HepG2 (cell line): ENCODE measurements around the gene TMEM47.

Experiments
- ELF4 ChIP-seq: sonication (generic); formaldehyde crosslinking; IDR thresholded peaks from 2 replicates; pipeline ENCODE4 v1.5.0; 2020; ENCODE audit warnings: missing genetic modification reagents, mild to moderate bottlenecking, moderate library complexity, borderline replicate concordance
- HNRNPLL ChIP-seq: fragments of 200-400 bp; formaldehyde crosslinking; IDR thresholded peaks from 2 replicates; pipeline ENCODE4 v1.6.1; 2017; ENCODE audit warnings: mild to moderate bottlenecking, low read depth, low read length; ENCODE audit not compliant: poor library complexity, severe bottlenecking
- IRF1 ChIP-seq: sonication (generic); formaldehyde crosslinking; IDR thresholded peaks from 2 replicates; pipeline ENCODE4 v1.4.0; 2020; ENCODE audit warnings: low read depth, mild to moderate bottlenecking, missing genetic modification reagents
- MXI1 ChIP-seq: IDR thresholded peaks from 3 replicates; pipeline ENCODE4 v1.6.1; 2012; ENCODE audit warnings: low read depth, low read length, inconsistent platforms, borderline replicate concordance
- PAF1 ChIP-seq: IDR thresholded peaks from 2 replicates; pipeline ENCODE4 v1.6.1; 2016; ENCODE audit warnings: missing genetic modification reagents, missing compliant biosample characterization
- PRPF4 ChIP-seq: fragments of 200-400 bp; formaldehyde crosslinking; IDR thresholded peaks from 2 replicates; pipeline ENCODE4 v1.6.1; 2016; ENCODE audit warnings: low read length, low read depth; ENCODE audit not compliant: poor library complexity, severe bottlenecking
- SIN3A ChIP-seq: IDR thresholded peaks from 2 replicates; pipeline ENCODE4 v1.6.1; 2011; ENCODE audit warnings: low read depth, mild to moderate bottlenecking, control low read depth, low read length, borderline replicate concordance
- SP1 ChIP-seq, 2 experiments: fragments of 450-650 bp in 1 of 2; sonication (generic) in 1 of 2; formaldehyde crosslinking in 1 of 2; IDR thresholded peaks; 2 replicates each; pipeline versions ENCODE4 v1.4.0 to v1.6.1; 2016 to 2020; ENCODE audit warnings: missing genetic modification reagents in 1 of 2
- TAF15 ChIP-seq: fragments of 200-400 bp; formaldehyde crosslinking; IDR thresholded peaks from one replicate; pipeline ENCODE4 v1.6.1; 2018; ENCODE audit warnings: mild to moderate bottlenecking, low read depth, low read length; ENCODE audit not compliant: poor library complexity, severe bottlenecking
- ZBTB43 ChIP-seq: sonication (generic); formaldehyde crosslinking; conservative IDR thresholded peaks from 2 replicates; pipeline ENCODE4 v1.4.0; 2020; ENCODE audit warnings: missing genetic modification reagents
- ZNF143 ChIP-seq: sonication (generic); formaldehyde crosslinking; IDR thresholded peaks from 2 replicates; pipeline ENCODE4 v1.4.0; 2020; ENCODE audit warnings: missing genetic modification reagents
- ZNF235 ChIP-seq: sonication (generic); formaldehyde crosslinking; IDR thresholded peaks from 2 replicates; pipeline ENCODE4 v1.8.1; 2023; ENCODE audit warnings: mild to moderate bottlenecking, missing genetic modification reagents, borderline replicate concordance
- ZNF292 ChIP-seq: sonication (generic); formaldehyde crosslinking; IDR thresholded peaks from 2 replicates; pipeline ENCODE4 v1.8.1; 2022; ENCODE audit warnings: mild to moderate bottlenecking, low read depth, missing genetic modification reagents, borderline replicate concordance
- ZNF766 ChIP-seq: sonication (generic); formaldehyde crosslinking; IDR thresholded peaks from 2 replicates; pipeline ENCODE4 v1.5.0; 2020; ENCODE audit warnings: missing genetic modification reagents, borderline replicate concordance

GRCh38 chrX:34619920-34620319 is 37.2 kb downstream of the TMEM47 start:
- TF ChIP-seq SP1 (IDR thresholded peaks at IDR 0.05) (no peak), SP1 (CRISPR knock-in tag; IDR thresholded peaks at IDR 0.05) (no peak), TAF15 (no peak), ZNF143 (no peak), MXI1 (no peak), HNRNPLL (no peak), IRF1 (CRISPR knock-in tag) (no peak), PAF1 (CRISPR knock-in tag) (no peak), ELF4 (CRISPR knock-in tag) (no peak), PRPF4 (no peak), ZBTB43 (CRISPR knock-in tag) (no peak), ZNF292 (CRISPR knock-in tag) (no peak), ZNF235 (CRISPR knock-in tag) (no peak), ZNF766 (CRISPR knock-in tag) (no peak), SIN3A (no peak)
